Loucy (cell line): ENCODE measurements around the gene CDHR2.

ENCODE experiments used
- H2AFZ ChIP-seq: fragments of 200-600 bp; sonication (generic); 2 replicates; pipeline ENCODE4 v1.6.0; 2016; ENCODE audit warnings: antibody characterized with exemption, mild to moderate bottlenecking, low read length, moderate library complexity
- H3F3A ChIP-seq: fragments of 200-600 bp; 2 replicates; pipeline ENCODE4 v1.6.0; 2016; ENCODE audit warnings: antibody characterized with exemption, low read depth, mild to moderate bottlenecking
- H3K27me3 ChIP-seq: fragments of 200-600 bp; sonication (generic); 2 replicates; pipeline ENCODE4 v1.6.1; 2014; ENCODE audit warnings: low read length, mild to moderate bottlenecking; ENCODE audit not compliant: insufficient read depth, poor library complexity, severe bottlenecking
- H3K36me3 ChIP-seq: fragments of 200-600 bp; sonication (generic); 2 replicates; pipeline ENCODE4 v1.6.1; 2016; ENCODE audit warnings: low read length; ENCODE audit not compliant: insufficient read depth
- H3K4me1 ChIP-seq: fragments of 200-600 bp; sonication (generic); 2 replicates; pipeline ENCODE4 v1.5.1; 2014; ENCODE audit warnings: low read length, mild to moderate bottlenecking; ENCODE audit not compliant: insufficient read depth, poor library complexity, severe bottlenecking
- H3K4me2 ChIP-seq: fragments of 200-600 bp; sonication (generic); 2 replicates; pipeline ENCODE4 v1.6.0; 2014; ENCODE audit warnings: antibody characterized with exemption, low read length, low read depth, mild to moderate bottlenecking; ENCODE audit not compliant: poor library complexity, severe bottlenecking
- H3K4me3 ChIP-seq: fragments of 200-600 bp; sonication (generic); 2 replicates; pipeline ENCODE4 v1.5.1; 2014; ENCODE audit warnings: low read length, mild to moderate bottlenecking, mixed read lengths; ENCODE audit not compliant: poor library complexity, severe bottlenecking
- H3K79me2 ChIP-seq: fragments of 200-600 bp; sonication (generic); 2 replicates; pipeline ENCODE4 v1.6.1; 2014; ENCODE audit warnings: low read length; ENCODE audit not compliant: insufficient read depth
- H3K9ac ChIP-seq: fragments of 200-600 bp; sonication (generic); 2 replicates; pipeline ENCODE4 v1.6.0; 2014; ENCODE audit warnings: mild to moderate bottlenecking, low read depth, low read length, moderate library complexity; ENCODE audit not compliant: poor library complexity, severe bottlenecking
- H3K9me2 ChIP-seq: fragments of 200-600 bp; sonication (generic); replicated peaks from 2 replicates; pipeline ENCODE4 v1.6.1; 2016; ENCODE audit warnings: low read depth, low read length, mixed read lengths
- H3K9me3 ChIP-seq: fragments of 200-600 bp; sonication (generic); 2 replicates; pipeline ENCODE4 v1.6.1; 2014; ENCODE audit warnings: mild to moderate bottlenecking, antibody characterized with exemption, low read length, low read depth; ENCODE audit not compliant: insufficient read depth
- H4K20me1 ChIP-seq: fragments of 200-600 bp; sonication (generic); 2 replicates; pipeline ENCODE4 v1.6.0; 2014; ENCODE audit warnings: antibody characterized with exemption, low read length, mild to moderate bottlenecking; ENCODE audit not compliant: insufficient read depth, poor library complexity, severe bottlenecking
- EZH2phosphoT487 ChIP-seq: fragments of 200-600 bp; IDR thresholded peaks from 2 replicates; pipeline ENCODE4 v1.6.1; 2018; ENCODE audit warnings: antibody characterized with exemption, mild to moderate bottlenecking, moderate library complexity, borderline replicate concordance
- TF ChIP-seq, protein P1 (sequence below): fragments of 200-600 bp; sonication (generic); conservative IDR thresholded peaks from 2 replicates; pipeline ENCODE4 v1.5.1; 2014; ENCODE audit warnings: mild to moderate bottlenecking, antibody characterized with exemption, low read length

The CDHR2 gene

DNA sequence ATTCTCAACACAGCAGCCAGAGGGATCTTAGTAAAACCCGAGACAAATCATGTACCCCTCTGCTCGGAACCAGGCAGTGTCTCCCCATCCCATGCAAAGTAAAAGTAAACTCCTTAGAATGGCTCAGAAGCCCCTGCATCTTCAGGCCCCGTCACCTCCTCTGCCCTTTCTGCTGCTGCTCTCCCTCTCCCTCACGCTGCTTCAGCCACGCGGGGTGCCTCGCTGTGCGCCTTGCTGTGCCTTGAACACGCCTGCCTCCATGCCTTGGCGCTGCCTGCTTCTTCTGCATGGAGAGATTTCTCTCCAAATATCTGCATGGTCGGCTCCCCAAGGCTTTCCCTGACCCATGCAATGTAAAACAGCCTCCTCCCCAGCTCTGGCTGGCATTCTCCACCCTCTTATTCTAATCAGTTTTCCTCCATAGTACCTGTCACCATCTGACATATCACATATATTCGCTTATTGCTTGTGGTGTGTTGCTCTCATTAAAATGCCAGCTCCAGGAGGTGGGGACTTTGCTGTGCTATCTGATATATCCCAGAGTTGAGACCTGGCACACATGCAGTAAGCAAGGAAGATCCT, 52.9 kb downstream of the CDHR2 start:
- Histone ChIP-seq H3K36me3 (no peaks in the 10 kb centered on the region), H4K20me1 (no peaks in the 10 kb centered on the region), H3K79me2 (no peaks in the 10 kb centered on the region), H3K4me2 (no peak overlapping the region), H2AFZ (no peak overlapping the region), H3K9me3 (no peaks in the 10 kb centered on the region), H3K9ac (no peak overlapping the region), H3F3A (no peaks in the 10 kb centered on the region), H3K27me3 (no peaks in the 10 kb centered on the region), H3K9me2 (no peaks in the 10 kb centered on the region), H3K4me3 (no peak overlapping the region), H3K4me1 (no peaks in the 10 kb centered on the region)
- TF ChIP-seq EZH2phosphoT487, result no peak
- TF ChIP-seq, protein P1, sequence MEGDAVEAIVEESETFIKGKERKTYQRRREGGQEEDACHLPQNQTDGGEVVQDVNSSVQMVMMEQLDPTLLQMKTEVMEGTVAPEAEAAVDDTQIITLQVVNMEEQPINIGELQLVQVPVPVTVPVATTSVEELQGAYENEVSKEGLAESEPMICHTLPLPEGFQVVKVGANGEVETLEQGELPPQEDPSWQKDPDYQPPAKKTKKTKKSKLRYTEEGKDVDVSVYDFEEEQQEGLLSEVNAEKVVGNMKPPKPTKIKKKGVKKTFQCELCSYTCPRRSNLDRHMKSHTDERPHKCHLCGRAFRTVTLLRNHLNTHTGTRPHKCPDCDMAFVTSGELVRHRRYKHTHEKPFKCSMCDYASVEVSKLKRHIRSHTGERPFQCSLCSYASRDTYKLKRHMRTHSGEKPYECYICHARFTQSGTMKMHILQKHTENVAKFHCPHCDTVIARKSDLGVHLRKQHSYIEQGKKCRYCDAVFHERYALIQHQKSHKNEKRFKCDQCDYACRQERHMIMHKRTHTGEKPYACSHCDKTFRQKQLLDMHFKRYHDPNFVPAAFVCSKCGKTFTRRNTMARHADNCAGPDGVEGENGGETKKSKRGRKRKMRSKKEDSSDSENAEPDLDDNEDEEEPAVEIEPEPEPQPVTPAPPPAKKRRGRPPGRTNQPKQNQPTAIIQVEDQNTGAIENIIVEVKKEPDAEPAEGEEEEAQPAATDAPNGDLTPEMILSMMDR, result no peak

DNA sequence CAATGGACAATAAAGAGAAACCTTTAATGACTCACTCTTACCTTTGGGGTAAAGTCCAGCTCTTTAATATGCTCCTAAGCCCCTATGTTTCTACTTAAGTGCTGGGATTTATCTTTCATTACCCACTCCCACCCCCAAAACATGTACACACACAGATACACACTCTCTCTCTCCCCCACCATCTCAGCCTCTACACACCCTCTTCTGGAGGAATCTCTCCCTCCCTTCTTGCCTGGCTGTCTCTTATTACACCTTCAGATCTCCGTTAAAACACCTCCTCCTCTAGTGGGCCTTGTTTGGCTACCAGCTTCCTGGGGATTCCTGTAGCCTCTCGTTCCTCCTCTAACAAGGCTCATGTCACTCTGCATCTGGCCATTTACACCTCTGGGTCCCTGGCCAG, 53.9 kb downstream of the CDHR2 start:
- Histone ChIP-seq H3K27me3 (no peaks in the 10 kb centered on the region), H3K4me1 (no peaks in the 10 kb centered on the region), H4K20me1 (no peaks in the 10 kb centered on the region), H3K9me3 (no peaks in the 10 kb centered on the region), H3F3A (no peaks in the 10 kb centered on the region), H3K4me3 (no peak overlapping the region), H3K36me3 (no peaks in the 10 kb centered on the region), H3K9ac (no peak overlapping the region), H3K79me2 (no peaks in the 10 kb centered on the region), H3K4me2 (no peak overlapping the region), H3K9me2 (no peaks in the 10 kb centered on the region), H2AFZ (no peak overlapping the region)
- TF ChIP-seq, protein P1, result no peak
- no peak for TF ChIP-seq EZH2phosphoT487

DNA sequence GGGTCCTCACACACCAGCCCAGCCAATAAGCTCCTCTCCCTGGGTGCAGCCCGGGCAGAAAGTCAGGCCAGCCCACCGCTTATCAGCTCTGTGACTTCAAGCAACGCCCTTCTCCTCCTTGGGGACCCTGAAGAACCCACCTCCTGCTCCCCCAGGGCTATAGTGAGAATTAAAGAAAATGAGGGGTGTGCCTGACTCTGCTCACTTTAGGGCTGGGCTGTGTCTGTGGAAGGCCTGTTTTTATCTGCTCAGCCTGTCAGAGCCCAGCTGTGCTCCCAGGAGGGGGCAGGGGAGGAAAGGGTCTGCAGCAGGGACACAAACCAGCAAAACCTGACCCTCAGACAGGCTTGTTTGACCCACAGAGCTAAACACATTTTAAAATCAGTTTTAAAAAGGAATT, 56.9 kb downstream of the CDHR2 start:
- no peak overlapping the region for H2AFZ ChIP-seq
- H3K4me1 ChIP-seq, result no peaks in the 10 kb centered on the region
- no peaks in the 10 kb centered on the region for H3F3A ChIP-seq
- H3K9me3 ChIP-seq, result no peaks in the 10 kb centered on the region
- H4K20me1 ChIP-seq, result no peaks in the 10 kb centered on the region
- no peaks in the 10 kb centered on the region for H3K79me2 ChIP-seq
- no peak overlapping the region for H3K4me2 ChIP-seq
- TF ChIP-seq, protein P1, result no peak
- TF ChIP-seq EZH2phosphoT487, result no peak
- H3K4me3 ChIP-seq, result no peak overlapping the region
- H3K9ac ChIP-seq, result no peak overlapping the region
- H3K36me3 ChIP-seq, result no peaks in the 10 kb centered on the region
- no peaks in the 10 kb centered on the region for H3K27me3 ChIP-seq
- no peaks in the 10 kb centered on the region for H3K9me2 ChIP-seq
